ENCODE measurements around the gene TANC1. TPM values are rescaled to one million over a fixed set of nuclear protein-coding genes. Genes with fewer than 3 reads are reported as not detected.

The TANC1 gene
- total and polyA plus RNA-seq, 2 donors (not counting 3 experiments of a cell fraction or from before 2014, with no cell fraction given), result 58.9 to 99.4 TPM

- intact Hi-C loops (cut with micrococcal nuclease), result no loop called here
- Histone ChIP-seq H3K9me3 (replicated peaks; ENCODE audit: control insufficient read depth, insufficient read depth, low read length) (no peaks in the 10 kb centered on the region), H3K27ac (ENCODE audit: insufficient read depth, low read depth, low read length) (no peak overlapping the region), H3K4me1 (ENCODE audit: control insufficient read depth, extremely low read depth, insufficient read depth, low read length) (peaks cover 58% of the 10 kb centered on the region), H4K20me1 (replicated peaks; ENCODE audit: control insufficient read depth, extremely low read depth, insufficient read depth, low read length) (no peaks in the 10 kb centered on the region), H3K9me1 (replicated peaks; ENCODE audit: control insufficient read depth, extremely low read depth, insufficient read depth, low read length) (no peaks in the 10 kb centered on the region), H3K27me3 (ENCODE audit: control insufficient read depth in 2 of 2, insufficient read depth in 2 of 2, low read length in 2 of 2) (no peaks in the 10 kb centered on the region), H2AFZ (ENCODE audit: low read depth, low read length) (no peak overlapping the region), H3K4me3 (replicated peaks in 1 of 3; ENCODE audit: insufficient read depth in 1 of 3, low read depth in 1 of 3, low read length in 3 of 3) (no peak overlapping the region), H3K4me2 (ENCODE audit: insufficient read depth, low read length) (no peak overlapping the region), H3K79me2 (ENCODE audit: control insufficient read depth, insufficient read depth, low read length) (peaks cover 29% of the 10 kb centered on the region), H3K9ac (replicated peaks; ENCODE audit: extremely low read depth, insufficient read depth, low read length) (no peak overlapping the region), H3K36me3 (ENCODE audit: control insufficient read depth in 2 of 2, extremely low read depth in 1 of 2, insufficient read depth in 2 of 2, low read length in 2 of 2) (peaks cover 0 to 4% of the 10 kb centered on the region in 2 experiments)
- BruUV-seq (replicated peaks), result no TSS peak
- DNase-seq (ENCODE audit: low read depth, low spot score) (no peak), FAIRE-seq (no peak)
- TF ChIP-seq MYC (IDR thresholded peaks at IDR 0.05; ENCODE audit: low read depth, low read length), result no peak
- no peak for TF ChIP-seq JUN (IDR thresholded peaks at IDR 0.05; ENCODE audit: borderline replicate concordance, insufficient read depth, insufficient read length, low read depth)
- TF ChIP-seq POLR2AphosphoS5 (IDR thresholded peaks at IDR 0.05; ENCODE audit: insufficient read depth, low read depth, low read length), result no peak
- CTCF ChIA-PET, result interaction anchor here (0.7 to 3.1 kb wide), 9 partner anchors 9 to 75 kb away, joined by 3 to 12 read pairs (median 5); no protein-coding TSS in a partner anchor
- dilution Hi-C loops (cut with MboI; ENCODE audit: extremely low pct_ligation_motif_present, low sequenced_read_pairs), result no loop called here
- POLR2A ChIA-PET, result no interaction called here
Observed at GRCh38 chr2:159071190-159071915, 102.9 kb downstream of the TANC1 start.

GRCh38 chr2:159072795-159073194 is 104.4 kb downstream of the TANC1 start:
- CTCF ChIA-PET, result interaction anchor here (1.1 to 3.1 kb wide), 7 partner anchors 9 to 86 kb away, joined by 3 to 12 read pairs (median 10); no protein-coding TSS in a partner anchor
- intact Hi-C loops (cut with micrococcal nuclease), result loop anchor here (1.0 to 2.0 kb wide), 3 partner anchors 14 to 26 kb away; no protein-coding TSS in a partner anchor
- peak overlapping the region; percentile 75 for H3K4me2 ChIP-seq (ENCODE audit: insufficient read depth, low read length)
- no peak overlapping the region for H2AFZ ChIP-seq (ENCODE audit: low read depth, low read length)
- H3K9me1 ChIP-seq (replicated peaks; ENCODE audit: control insufficient read depth, extremely low read depth, insufficient read depth, low read length), result no peaks in the 10 kb centered on the region
- peak overlapping the region; percentile 70 for H3K9ac ChIP-seq (replicated peaks; ENCODE audit: extremely low read depth, insufficient read depth, low read length)
- H3K27me3 ChIP-seq (ENCODE audit: control insufficient read depth in 2 of 2, insufficient read depth in 2 of 2, low read length in 2 of 2), result no peaks in the 10 kb centered on the region
- TSS peak; percentile 86 for BruUV-seq (replicated peaks)
- peaks cover 73% of the 10 kb centered on the region for H3K4me1 ChIP-seq (ENCODE audit: control insufficient read depth, extremely low read depth, insufficient read depth, low read length)
- peaks cover 38% of the 10 kb centered on the region for H3K79me2 ChIP-seq (ENCODE audit: control insufficient read depth, insufficient read depth, low read length)
- peak overlapping the region in 1 of 3 experiments; percentile 26 for H3K4me3 ChIP-seq (replicated peaks in 1 of 3; ENCODE audit: insufficient read depth in 1 of 3, low read depth in 1 of 3, low read length in 3 of 3)
- H4K20me1 ChIP-seq (replicated peaks; ENCODE audit: control insufficient read depth, extremely low read depth, insufficient read depth, low read length), result no peaks in the 10 kb centered on the region
- dilution Hi-C loops (cut with MboI; ENCODE audit: extremely low pct_ligation_motif_present, low sequenced_read_pairs), result no loop called here
- FAIRE-seq (no peak), DNase-seq (ENCODE audit: low read depth, low spot score) (peak; percentile 72)
- TF ChIP-seq JUN (IDR thresholded peaks at IDR 0.05; ENCODE audit: borderline replicate concordance, insufficient read depth, insufficient read length, low read depth) (no peak), FOS (IDR thresholded peaks at IDR 0.05; ENCODE audit: borderline replicate concordance, insufficient read depth, low read length) (peak; percentile 50)
- H3K36me3 ChIP-seq (ENCODE audit: control insufficient read depth in 2 of 2, extremely low read depth in 1 of 2, insufficient read depth in 2 of 2, low read length in 2 of 2), result no peaks in the 10 kb centered on the region
- no peaks in the 10 kb centered on the region for H3K9me3 ChIP-seq (replicated peaks; ENCODE audit: control insufficient read depth, insufficient read depth, low read length)
- POLR2A ChIA-PET, result interaction anchor here (0.5 kb wide), 1 partner anchor 74 kb away, joined by 4 read pairs; no protein-coding TSS in a partner anchor
- peak overlapping the region; percentile 85 for H3K27ac ChIP-seq (ENCODE audit: insufficient read depth, low read depth, low read length)
